Kasumi-1 (cell line): ENCODE results near the gene AGPAT3.

Experiments used
- DNase-seq, 2 experiments: peaks; one replicate each; lab custom pipeline; 2025; lab: John Stamatoyannopoulos, UW

AGPAT3 gene

GRCh38 chr21:43864313-43864961, 586 bp upstream of the AGPAT3 start:
- DNase-seq = peak in 1 of 2 experiments; percentile 3

- DNase-seq = no peak
Measured at GRCh38 chr21:43865540-43866259, 677 bp downstream of the AGPAT3 start.

- peak; percentile 43 to 45 for DNase-seq
Measured at GRCh38 chr21:43866260-43866629, 1.2 kb downstream of the AGPAT3 start.

DNA sequence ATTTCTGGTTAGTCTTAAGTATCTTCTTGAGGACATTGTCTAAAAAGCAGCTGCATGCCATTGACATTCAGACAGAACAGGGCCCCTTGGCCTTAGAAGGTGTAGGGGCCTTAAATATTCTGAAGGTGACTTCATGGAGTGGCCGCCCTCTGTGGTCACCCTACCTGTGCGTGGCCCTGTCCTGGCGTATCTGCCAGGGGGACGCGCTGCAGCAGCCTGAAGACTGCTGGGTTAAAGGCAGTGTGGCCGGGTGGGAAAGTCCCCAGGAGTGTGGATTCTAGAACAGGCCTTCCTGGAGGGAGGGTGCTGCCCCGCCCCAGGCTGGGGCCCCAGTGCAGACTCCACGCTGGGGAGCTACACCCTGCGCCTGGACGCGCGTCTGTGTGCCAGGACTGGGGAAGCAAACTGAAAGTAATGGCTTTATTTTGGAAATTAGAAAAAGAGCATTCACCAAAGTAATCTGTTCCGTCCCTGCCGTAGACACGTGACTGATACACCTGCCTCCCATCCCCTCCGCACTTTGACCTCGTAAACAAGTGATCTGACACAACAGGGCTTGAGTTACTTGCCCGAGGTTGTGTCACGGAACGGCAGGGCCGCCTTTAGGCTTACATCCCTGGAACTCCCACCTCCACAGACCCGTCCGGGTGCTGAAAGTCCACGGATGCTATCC, 1.8 kb downstream of the AGPAT3 start:
- DNase-seq = no peak

GRCh38 chr21:43867332-43867703, 2.3 kb downstream of the AGPAT3 start:
- no peak for DNase-seq

GRCh38 chr21:43867948-43868347, 2.9 kb downstream of the AGPAT3 start:
- DNase-seq = no peak

GRCh38 chr21:43868461-43868860, 3.4 kb downstream of the AGPAT3 start:
- no peak for DNase-seq

DNA sequence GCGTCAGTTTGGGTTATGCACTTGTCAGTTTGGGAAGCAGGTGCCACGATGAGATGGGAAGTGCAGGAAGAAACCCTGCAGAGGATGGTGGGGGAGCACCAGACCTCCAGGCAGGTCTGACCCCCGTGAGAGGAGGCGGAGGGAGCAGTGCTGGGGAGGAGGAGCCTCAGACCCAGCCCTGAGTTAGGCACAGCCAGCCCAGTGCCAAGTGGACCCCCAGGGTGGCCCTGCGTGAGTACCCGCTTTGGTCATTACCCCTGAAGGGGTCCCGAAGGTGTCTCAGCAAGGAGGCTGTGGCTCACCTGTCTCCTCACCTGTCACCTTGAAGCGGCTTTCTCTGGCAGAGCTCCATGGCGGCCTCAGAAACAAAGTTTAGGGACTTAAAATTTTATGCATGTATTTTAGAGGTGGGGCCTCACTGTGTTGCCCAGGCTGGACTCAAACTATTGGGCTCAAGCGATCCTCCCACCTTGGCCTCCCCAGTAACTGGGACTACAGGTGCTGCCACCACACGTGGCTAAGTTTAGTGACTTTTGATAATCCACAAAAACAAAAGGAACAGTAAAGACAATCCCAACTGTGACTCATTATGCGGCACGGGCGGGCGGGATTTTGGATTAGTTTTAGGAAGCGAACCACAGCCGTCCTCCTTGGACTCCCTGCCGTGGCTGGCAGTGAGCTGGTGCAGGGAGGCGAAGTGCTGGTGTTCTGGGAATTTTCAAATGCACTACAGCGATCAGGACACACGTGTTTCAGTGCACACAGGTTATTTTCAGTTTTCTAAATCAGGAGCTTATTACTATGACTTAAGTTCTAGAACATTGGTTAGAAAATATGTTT, 4.7 kb downstream of the AGPAT3 start:
- DNase-seq = no peak

DNA sequence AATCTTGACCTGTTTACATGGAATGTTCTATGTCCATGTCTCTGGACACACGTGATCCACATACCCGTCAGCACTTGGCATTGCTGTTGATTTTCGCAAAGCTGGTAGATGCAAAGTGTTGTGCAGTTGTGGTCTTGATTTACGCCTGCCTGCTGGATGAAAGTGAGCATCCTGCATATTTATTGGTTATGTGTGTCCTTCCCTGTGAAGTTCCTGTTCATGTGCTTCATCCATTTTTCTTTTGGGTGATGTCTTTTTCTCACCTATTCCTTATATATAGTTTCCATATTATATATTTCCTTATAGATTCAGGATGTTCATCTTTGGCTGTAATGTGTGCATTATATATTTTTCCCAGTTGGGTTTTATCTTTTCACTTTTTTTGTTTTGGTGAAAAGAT, 6.5 kb downstream of the AGPAT3 start:
- DNase-seq = no peak

DNA sequence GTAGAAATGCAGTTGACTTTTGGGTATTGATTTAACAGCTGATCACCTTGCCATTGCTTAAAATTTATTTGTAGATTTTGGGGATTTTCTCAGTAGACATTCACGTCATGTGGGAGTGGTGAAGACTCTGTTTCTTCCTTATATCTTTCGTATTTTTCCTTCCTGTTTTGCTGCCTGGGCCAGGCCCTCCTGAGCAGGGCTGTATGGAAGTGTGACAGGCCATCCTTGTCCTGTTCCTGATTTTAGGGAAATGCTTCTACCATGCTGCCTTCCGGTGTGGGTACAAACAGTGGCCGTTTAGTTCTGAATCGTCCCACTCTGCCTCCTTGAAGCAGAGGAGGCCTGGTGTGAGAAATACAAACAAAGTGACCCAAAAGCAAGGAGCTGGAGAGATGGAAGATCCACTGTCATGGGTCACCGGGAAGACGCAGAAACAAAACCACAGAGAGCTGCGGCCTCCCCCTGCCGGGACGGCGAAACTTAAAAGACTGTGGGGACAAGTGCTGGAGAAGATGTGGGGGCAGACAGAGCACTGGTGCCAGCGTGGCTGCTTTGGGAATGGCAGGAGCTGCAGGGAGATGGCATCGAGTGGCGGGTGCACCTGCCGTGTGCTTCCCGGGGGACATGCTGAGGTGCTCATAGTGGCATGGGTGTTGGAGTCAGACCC, 7.6 kb downstream of the AGPAT3 start:
- DNase-seq = peak in 1 of 2 experiments; percentile 25

DNA sequence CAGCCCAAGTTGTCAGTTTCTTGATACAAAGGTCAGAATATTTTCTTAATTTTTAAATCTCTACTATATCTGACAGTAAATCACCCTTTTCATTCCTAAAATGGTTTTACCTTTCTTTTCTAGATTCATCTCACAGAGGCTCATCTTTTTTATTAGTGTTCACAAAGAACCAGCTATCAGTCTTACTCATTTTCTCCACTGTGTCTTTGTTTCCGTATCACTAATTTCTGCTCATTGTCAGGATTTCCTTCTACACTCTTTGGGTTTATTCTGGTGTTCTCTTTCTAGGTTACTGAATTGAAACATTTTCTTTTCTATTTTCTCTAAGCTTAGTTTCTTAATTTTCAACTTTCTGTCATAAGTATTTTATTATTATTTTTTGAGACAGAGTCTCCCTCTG, 8.7 kb downstream of the AGPAT3 start:
- DNase-seq = no peak

GRCh38 chr21:43874085-43874805, 9.2 kb downstream of the AGPAT3 start:
- peak; percentile 6 to 11 for DNase-seq

- no peak for DNase-seq
Measured at GRCh38 chr21:43876605-43877004, 11.6 kb downstream of the AGPAT3 start.

DNA sequence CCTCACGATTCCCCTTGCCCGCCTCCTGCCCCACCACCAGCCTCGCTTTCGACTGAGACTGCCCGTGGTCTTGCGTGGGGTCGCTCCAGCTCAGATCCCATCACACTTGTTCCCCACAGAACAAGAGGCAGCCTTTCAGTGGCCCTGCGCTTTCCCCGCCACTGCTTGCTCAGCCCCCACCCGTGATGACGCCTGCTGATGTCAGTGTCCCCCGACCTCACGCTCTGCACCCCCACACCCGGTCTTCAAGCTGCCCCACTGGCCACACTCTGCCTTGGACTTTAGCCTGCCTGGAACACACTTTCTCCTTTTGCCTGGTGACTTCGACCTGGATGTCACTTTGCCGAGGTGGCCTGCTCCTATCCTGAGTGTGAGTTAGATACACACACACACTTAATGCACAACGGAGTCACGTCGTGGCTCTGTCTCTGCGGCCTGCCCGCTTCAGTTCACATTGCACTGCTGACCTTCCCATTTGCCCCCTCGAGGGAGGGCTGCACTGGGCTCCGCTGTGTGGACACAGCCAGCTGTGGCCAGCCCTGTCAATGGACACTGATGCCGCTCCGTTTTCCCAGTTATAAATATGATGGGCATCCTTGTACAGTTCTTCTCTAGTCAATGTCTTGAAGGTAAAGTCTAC, 13.0 kb downstream of the AGPAT3 start:
- DNase-seq = no peak

GRCh38 chr21:43879348-43880110, 14.5 kb downstream of the AGPAT3 start:
- DNase-seq = no peak

DNA sequence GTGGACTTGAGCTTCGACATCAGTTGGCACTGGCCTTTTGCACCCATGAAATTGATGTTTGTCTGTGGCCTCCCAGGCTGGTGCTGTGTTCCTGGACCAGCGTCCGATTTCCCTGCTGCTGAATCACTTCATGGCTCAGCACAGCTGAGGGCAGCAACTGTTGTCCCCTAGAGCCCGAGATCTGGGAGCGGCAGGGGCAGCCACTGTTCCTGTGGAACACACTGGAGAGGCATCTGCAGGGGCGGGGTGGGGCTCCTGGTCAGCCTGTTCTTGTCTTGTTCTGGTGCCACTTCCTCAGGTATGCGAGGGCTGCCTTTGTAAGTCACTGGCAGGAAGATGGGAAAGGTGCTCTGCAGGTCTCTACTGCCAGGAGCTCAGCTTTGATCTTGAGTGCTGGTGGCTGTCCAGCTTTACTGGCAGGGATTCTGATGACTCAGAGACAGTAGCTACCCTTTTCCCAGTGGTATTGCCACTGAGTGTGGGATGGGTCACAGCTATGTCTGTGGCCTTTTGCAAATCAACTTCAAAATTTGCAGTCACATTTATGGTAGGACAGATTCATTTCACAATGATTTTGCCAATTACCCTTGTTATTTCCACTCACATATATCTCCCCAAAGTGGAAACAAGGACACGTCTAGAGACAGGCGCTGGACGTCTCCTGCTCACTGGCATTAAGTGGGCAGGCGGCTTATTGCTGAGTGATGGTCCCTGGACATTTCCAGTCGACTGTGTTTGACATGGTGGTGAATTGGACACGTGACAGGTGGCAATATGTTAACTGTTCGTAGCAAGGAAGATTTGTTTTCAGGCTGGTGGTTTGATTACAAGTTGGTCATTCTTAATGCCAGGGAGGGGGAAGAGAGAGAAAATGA, 15.3 kb downstream of the AGPAT3 start:
- no peak for DNase-seq

- no peak for DNase-seq
Measured at GRCh38 chr21:43881283-43881682, 16.3 kb downstream of the AGPAT3 start.

DNA sequence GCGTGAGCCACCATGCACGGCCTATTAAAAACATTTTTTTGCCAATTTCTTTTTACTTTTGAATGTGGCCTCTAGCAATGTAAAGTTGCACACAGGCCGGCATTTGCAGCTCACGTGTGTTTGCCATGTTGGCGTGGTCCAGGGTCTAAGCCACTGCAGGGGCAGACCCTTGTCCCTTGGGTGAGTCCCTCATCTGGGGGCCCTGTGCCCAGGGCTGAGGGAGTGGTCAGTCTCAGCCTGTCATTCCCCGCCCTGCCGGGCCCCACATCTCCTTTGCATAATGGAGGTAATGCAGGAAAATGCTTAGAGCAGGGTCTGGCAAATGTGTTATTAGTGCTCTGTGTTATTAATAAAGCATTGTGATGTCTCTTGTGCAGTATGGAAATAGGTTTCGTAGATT, 16.9 kb downstream of the AGPAT3 start:
- DNase-seq = no peak
